Endothelial cell of umbilical vein (primary cell): Measurements from ENCODE around the gene RAD9A. TPM values are rescaled to one million over a fixed set of nuclear protein-coding genes. Genes with fewer than 3 reads are reported as not detected.

ENCODE experiments used
- BruUV-seq: library from RNA; stranded (reverse); fragments of 400-500 nt; replicated peaks from 2 replicates; lab custom pipeline; 2021; lab: Mats Ljungman, UMichigan
- CTCF ChIA-PET: fragments of 300-600, 350-600 bp; sonication (Branson Sonifier 250); formaldehyde crosslinking; loops from one replicate; lab custom pipeline; 2021; ENCODE audit warnings: antibody characterized with exemption, inconsistent platforms; lab: Charles Lee
- POLR2A ChIA-PET: fragments of 300-600, 350-600 bp; sonication (Branson Sonifier 250); formaldehyde crosslinking; loops from one replicate; lab custom pipeline; 2021; ENCODE audit warnings: antibody characterized with exemption, inconsistent platforms; lab: Charles Lee
- DNase-seq: peaks from one replicate; pipeline ENCODE4 v3.0.0-alpha.2; 2011; ENCODE audit warnings: low read depth, low spot score
- FAIRE-seq: peaks from 2 replicates; lab custom pipeline; 2011; peaks lifted over from hg19 to GRCh38; lab: Jason Lieb, UNC
- H2AFZ ChIP-seq: 2 replicates; pipeline ENCODE4 v1.6.0; 2012; ENCODE audit warnings: low read depth, low read length, control low read depth, inconsistent platforms
- H3K27ac ChIP-seq: 2 replicates; pipeline ENCODE4 v1.5.1; 2011; ENCODE audit warnings: low read depth, mild to moderate bottlenecking, control low read depth, low read length, moderate library complexity; ENCODE audit not compliant: insufficient read depth
- H3K27me3 ChIP-seq, 2 experiments: 2 replicates each; pipeline versions ENCODE4 v1.6.0 to v1.6.1; 2011; ENCODE audit warnings: low read length in 2 of 2, mixed read lengths in 1 of 2; ENCODE audit not compliant: control insufficient read depth in 2 of 2, insufficient read depth in 2 of 2
- H3K36me3 ChIP-seq, 2 experiments: 2 replicates in 1 of 2; 3 replicates in 1 of 2; pipeline ENCODE4 v1.5.1; 2011; ENCODE audit warnings: low read length in 2 of 2, mild to moderate bottlenecking in 1 of 2, moderate library complexity in 1 of 2; ENCODE audit not compliant: control insufficient read depth in 2 of 2, insufficient read depth in 2 of 2; ENCODE audit errors: extremely low read depth in 1 of 2
- H3K4me1 ChIP-seq: 3 replicates; pipeline ENCODE4 v1.5.1; 2011; ENCODE audit warnings: mild to moderate bottlenecking, low read length; ENCODE audit not compliant: control insufficient read depth, insufficient read depth; ENCODE audit errors: extremely low read depth
- H3K4me2 ChIP-seq: 2 replicates; pipeline ENCODE4 v1.6.1; 2011; ENCODE audit warnings: low read length, control low read depth, mixed read lengths; ENCODE audit not compliant: insufficient read depth
- H3K4me3 ChIP-seq, 3 experiments: fragments of 200-600 bp in 1 of 3; sonication (generic), shearing (Covaris generic) in 1 of 3; replicated peaks in 1 of 3; 2 replicates each; pipeline ENCODE4 v1.5.1; 2011 to 2016; ENCODE audit warnings: control low read depth in 3 of 3, low read length in 3 of 3, mild to moderate bottlenecking in 2 of 3, inconsistent platforms in 1 of 3, low read depth in 1 of 3, moderate library complexity in 1 of 3; ENCODE audit not compliant: insufficient read depth in 1 of 3
- H3K79me2 ChIP-seq: 2 replicates; pipeline ENCODE4 v1.6.0; 2012; ENCODE audit warnings: low read length, inconsistent platforms; ENCODE audit not compliant: control insufficient read depth, insufficient read depth
- H3K9ac ChIP-seq: replicated peaks from 2 replicates; pipeline ENCODE3; 2011; ENCODE audit warnings: low read length, control low read depth; ENCODE audit not compliant: insufficient read depth; ENCODE audit errors: extremely low read depth
- H3K9me1 ChIP-seq: replicated peaks from 3 replicates; pipeline ENCODE4 v1.6.0; 2011; ENCODE audit warnings: mild to moderate bottlenecking, low read length; ENCODE audit not compliant: control insufficient read depth, insufficient read depth; ENCODE audit errors: extremely low read depth
- H3K9me3 ChIP-seq: replicated peaks from 2 replicates; pipeline ENCODE4 v1.5.1; 2012; ENCODE audit warnings: low read length, inconsistent platforms; ENCODE audit not compliant: control insufficient read depth, insufficient read depth
- H4K20me1 ChIP-seq: replicated peaks from 2 replicates; pipeline ENCODE3; 2011; ENCODE audit warnings: mild to moderate bottlenecking, low read length; ENCODE audit not compliant: control insufficient read depth, insufficient read depth; ENCODE audit errors: extremely low read depth
- CTCF ChIP-seq, 2 donors: IDR thresholded peaks; 1 replicate in 1 of 2; 2 replicates in 1 of 2; pipeline ENCODE4 v1.5.1; 2011; ENCODE audit warnings: low read length in 2 of 2, mild to moderate bottlenecking in 2 of 2, moderate library complexity in 2 of 2, control low read depth in 1 of 2, inconsistent platforms in 1 of 2, low read depth in 1 of 2; ENCODE audit not compliant: insufficient read depth in 1 of 2; ENCODE audit errors: extremely low read depth in 1 of 2
- EZH2 ChIP-seq: IDR thresholded peaks from 2 replicates; pipeline ENCODE4 v1.6.1; 2012; ENCODE audit warnings: borderline replicate concordance, low read depth, mild to moderate bottlenecking, moderate library complexity, low read length, inconsistent platforms; ENCODE audit not compliant: severe bottlenecking
- FOS ChIP-seq: IDR thresholded peaks from 2 replicates; pipeline ENCODE4 v1.6.1; 2011; ENCODE audit warnings: mild to moderate bottlenecking, low read length, moderate library complexity, borderline replicate concordance; ENCODE audit not compliant: insufficient read depth
- GATA2 ChIP-seq: IDR thresholded peaks from 2 replicates; pipeline ENCODE4 v1.7.0; 2011; ENCODE audit warnings: low read depth, mild to moderate bottlenecking, moderate library complexity, mixed read lengths, low read length; ENCODE audit not compliant: insufficient read length, insufficient read depth
- JUN ChIP-seq: IDR thresholded peaks from 2 replicates; pipeline ENCODE4 v1.6.1; 2011; ENCODE audit warnings: borderline replicate concordance, low read depth; ENCODE audit not compliant: insufficient read length, insufficient read depth
- MYC ChIP-seq: IDR thresholded peaks from one replicate; pipeline ENCODE4 v1.6.1; 2011; ENCODE audit warnings: mild to moderate bottlenecking, low read depth, low read length
- POLR2A ChIP-seq: IDR thresholded peaks from 2 replicates; pipeline ENCODE4 v1.6.1; 2012; ENCODE audit warnings: low read depth, mild to moderate bottlenecking, control low read depth, low read length
- POLR2AphosphoS5 ChIP-seq: IDR thresholded peaks from 2 replicates; pipeline ENCODE4 v1.6.1; 2012; ENCODE audit warnings: low read depth, mild to moderate bottlenecking, control low read depth, low read length, moderate library complexity; ENCODE audit not compliant: insufficient read depth
- dilution Hi-C: fragments of 300-500 bp; cut with MboI; formaldehyde crosslinking; loops from one replicate; pipeline ENCODE4 v1.15.0; 2019; ENCODE audit warnings: low sequenced_read_pairs; ENCODE audit not compliant: extremely low pct_ligation_motif_present
- intact Hi-C: fragments of 100-400 bp; cut with micrococcal nuclease; formaldehyde crosslinking; loops from one replicate; pipeline ENCODE4 v1.10.0; 2022
- polyA plus RNA-seq, 4 experiments: library from polyadenylated mRNA; depleted of rRNA in 3 of 4; stranded (reverse) in 3 of 4; unstranded in 1 of 4; fragments of >200 nt; gene quantifications; 2 replicates each; pipeline versions ENCODE4 v1.2.1 to v1.2.3, GENCODE V29; 2011 to 2012; ENCODE audit warnings: missing spikeins in 1 of 4
- total RNA-seq: library from RNA; stranded (reverse); gene quantifications from 2 replicates; pipeline ENCODE4 v1.2.3, GENCODE V29; 2021
- TF ChIP-seq, protein P1 (sequence below): IDR thresholded peaks from 2 replicates; pipeline ENCODE4 v1.6.1; 2011; ENCODE audit not compliant: insufficient read depth, insufficient read length

Gene RAD9A
- total and polyA plus RNA-seq, 2 donors (not counting 3 experiments of a cell fraction or from before 2014, with no cell fraction given) = 18.4 to 22.2 TPM

- dilution Hi-C loops = no loop called here
- peaks cover 4% of the 10 kb centered on the region for H3K79me2 ChIP-seq
- no TSS peak for BruUV-seq
- no peaks in the 10 kb centered on the region for H3K36me3 ChIP-seq
- FAIRE-seq (no peak), DNase-seq (no peak)
- no peak overlapping the region for H3K4me3 ChIP-seq
- no peaks in the 10 kb centered on the region for H3K9me3 ChIP-seq
- no peaks in the 10 kb centered on the region for H4K20me1 ChIP-seq
- TF ChIP-seq GATA2 (no peak), MYC (no peak), EZH2 (no peak), FOS (no peak), POLR2A (no peak)
- TF ChIP-seq, protein P1, sequence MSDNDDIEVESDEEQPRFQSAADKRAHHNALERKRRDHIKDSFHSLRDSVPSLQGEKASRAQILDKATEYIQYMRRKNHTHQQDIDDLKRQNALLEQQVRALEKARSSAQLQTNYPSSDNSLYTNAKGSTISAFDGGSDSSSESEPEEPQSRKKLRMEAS = no peak
- H3K4me1 ChIP-seq = peaks cover 5% of the 10 kb centered on the region
- H2AFZ ChIP-seq = no peak overlapping the region
- no peaks in the 10 kb centered on the region for H3K27me3 ChIP-seq
- no peak overlapping the region for H3K4me2 ChIP-seq
- ChIA-PET CTCF (interaction anchor here (0.6 to 19.7 kb wide), 5 partner anchors 8 to 41 kb away, joined by 3 to 1051 read pairs (median 7); partner anchors contain the start of genes CLCF1 and POLD4), POLR2A (no interaction called here)
- H3K9me1 ChIP-seq = no peaks in the 10 kb centered on the region
- intact Hi-C loops = no loop called here
- no peak overlapping the region for H3K9ac ChIP-seq
- no peak overlapping the region for H3K27ac ChIP-seq
Observed at GRCh38 chr11:67387069-67387468, 4.7 kb upstream of the RAD9A start.

GRCh38 chr11:67387518-67387917, 4.3 kb upstream of the RAD9A start:
- Histone ChIP-seq H4K20me1 (no peaks in the 10 kb centered on the region), H3K4me3 (no peak overlapping the region), H3K27ac (no peak overlapping the region), H2AFZ (no peak overlapping the region), H3K27me3 (no peaks in the 10 kb centered on the region), H3K79me2 (peaks cover 4% of the 10 kb centered on the region), H3K4me2 (no peak overlapping the region), H3K36me3 (no peaks in the 10 kb centered on the region), H3K9ac (no peak overlapping the region), H3K4me1 (peaks cover 8% of the 10 kb centered on the region), H3K9me1 (no peaks in the 10 kb centered on the region), H3K9me3 (no peaks in the 10 kb centered on the region)
- intact Hi-C loops = no loop called here
- no TSS peak for BruUV-seq
- POLR2A ChIA-PET = no interaction called here
- dilution Hi-C loops = no loop called here
- TF ChIP-seq FOS (no peak), EZH2 (no peak), CTCF (IDR thresholded peaks at IDR 0.05; ENCODE audit: extremely low read depth in 1 of 2, insufficient read depth in 1 of 2, low read depth in 1 of 2, low read length in 2 of 2) (no peak), JUN (no peak), GATA2 (no peak), POLR2A (no peak), POLR2AphosphoS5 (no peak), MYC (no peak)
- TF ChIP-seq, protein P1 = no peak
- DNase-seq (no peak), FAIRE-seq (no peak)
- CTCF ChIA-PET = interaction anchor here (4.7 to 19.7 kb wide), 2 partner anchors 32 to 41 kb away, joined by 26 to 1051 read pairs; partner anchors contain the start of gene POLD4
